Activated CD8-positive, alpha-beta memory T cell treated with anti-CD3 and anti-CD28 coated beads, Interleukin-2, amount 50 U/mL, for 1 hour (primary cell): ENCODE results near the gene ANXA1.
A peak's percentile ranks its signal among the peaks of the same experiment; 100 is the strongest.

Experiments used
- DNase-seq: peaks from one replicate; pipeline ENCODE4 v3.0.0-alpha.2; 2020; ENCODE audit errors: extremely low read depth

Gene ANXA1, protein sequence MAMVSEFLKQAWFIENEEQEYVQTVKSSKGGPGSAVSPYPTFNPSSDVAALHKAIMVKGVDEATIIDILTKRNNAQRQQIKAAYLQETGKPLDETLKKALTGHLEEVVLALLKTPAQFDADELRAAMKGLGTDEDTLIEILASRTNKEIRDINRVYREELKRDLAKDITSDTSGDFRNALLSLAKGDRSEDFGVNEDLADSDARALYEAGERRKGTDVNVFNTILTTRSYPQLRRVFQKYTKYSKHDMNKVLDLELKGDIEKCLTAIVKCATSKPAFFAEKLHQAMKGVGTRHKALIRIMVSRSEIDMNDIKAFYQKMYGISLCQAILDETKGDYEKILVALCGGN

DNA sequence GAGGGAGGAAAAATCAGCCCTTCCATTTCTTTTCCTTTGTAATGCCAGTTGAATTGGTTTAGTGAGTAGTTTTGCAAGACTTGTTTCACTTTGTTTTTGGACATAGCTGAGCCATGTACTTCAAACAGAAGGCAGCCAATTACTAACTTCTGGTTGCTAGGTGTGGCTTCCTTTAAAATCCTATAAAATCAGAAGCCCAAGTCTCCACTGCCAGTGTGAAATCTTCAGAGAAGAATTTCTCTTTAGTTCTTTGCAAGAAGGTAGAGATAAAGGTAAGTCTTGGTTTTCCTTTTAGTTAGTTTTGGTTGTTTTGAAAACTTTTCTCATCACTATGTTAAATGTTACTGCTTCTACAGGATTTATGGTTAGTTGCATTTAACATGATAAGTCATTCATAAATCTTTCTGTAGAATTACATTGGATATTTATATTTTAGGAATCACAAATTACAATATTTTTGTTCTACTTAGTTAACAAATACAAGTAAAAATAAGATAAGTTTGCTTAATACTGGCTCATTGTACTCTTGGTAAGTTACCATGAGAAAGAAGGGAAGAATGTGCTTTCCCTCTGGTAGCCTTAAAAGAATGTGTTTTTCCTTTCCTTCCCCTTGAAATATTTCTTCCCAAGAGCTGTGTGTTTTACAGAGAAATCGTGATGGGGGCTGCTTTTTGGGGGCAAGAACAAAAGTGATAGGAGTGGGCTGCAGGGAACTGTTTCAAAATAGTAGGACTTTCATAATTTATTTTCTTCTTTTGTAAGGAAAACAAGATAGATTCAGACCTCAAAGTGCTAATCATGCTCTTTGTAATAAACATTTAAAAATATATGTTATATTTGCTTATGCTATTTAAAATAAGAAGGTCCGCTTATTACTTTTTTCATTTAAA, at the start of gene ANXA1:
Gene ANXA1, plus strand, starts transcription at position 213 of the 890 bp plus-strand sequence. CDS start 6,671 bp downstream, outside the sequence.
- DNase-seq: no peak

DNA sequence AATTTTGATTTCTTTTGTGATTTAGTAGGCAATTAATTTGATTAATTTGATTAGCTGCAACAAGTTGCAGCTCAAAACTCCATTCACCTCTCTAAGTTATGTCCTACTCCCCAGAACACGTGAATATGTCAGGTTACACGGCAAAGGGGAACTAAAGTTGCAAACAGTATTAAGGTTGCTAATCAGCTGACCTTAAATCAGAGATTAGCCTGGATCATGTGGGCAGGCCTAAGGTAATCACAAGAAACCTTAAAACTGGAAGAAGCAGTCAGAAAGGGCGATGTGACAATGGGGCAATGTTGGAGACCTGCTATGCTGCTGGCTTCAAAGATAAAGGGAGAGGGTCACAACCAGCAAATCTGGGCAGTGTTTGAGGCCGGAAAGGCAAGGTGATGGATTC, 47.3 kb upstream of the ANXA1 start:
- no peak for DNase-seq

DNA sequence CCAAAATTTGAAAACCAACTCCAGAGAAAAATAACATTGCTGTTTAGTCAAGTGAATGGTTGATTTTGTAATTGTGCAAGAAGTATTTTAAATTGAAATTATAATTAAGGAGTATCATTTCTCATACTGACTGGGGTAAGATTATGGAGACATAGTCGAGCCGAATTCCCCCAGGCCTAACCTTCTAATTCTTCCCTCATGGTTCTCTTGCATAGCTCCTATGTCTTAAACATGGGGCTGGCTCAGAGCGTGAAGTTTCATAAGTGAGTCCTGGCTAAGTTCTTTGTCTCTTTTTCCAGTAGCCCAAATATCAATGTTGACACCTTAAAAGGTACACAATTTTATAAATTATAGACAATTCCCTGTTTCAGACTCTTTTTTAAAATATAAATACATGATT, 46.7 kb upstream of the ANXA1 start:
- no peak for DNase-seq

DNA sequence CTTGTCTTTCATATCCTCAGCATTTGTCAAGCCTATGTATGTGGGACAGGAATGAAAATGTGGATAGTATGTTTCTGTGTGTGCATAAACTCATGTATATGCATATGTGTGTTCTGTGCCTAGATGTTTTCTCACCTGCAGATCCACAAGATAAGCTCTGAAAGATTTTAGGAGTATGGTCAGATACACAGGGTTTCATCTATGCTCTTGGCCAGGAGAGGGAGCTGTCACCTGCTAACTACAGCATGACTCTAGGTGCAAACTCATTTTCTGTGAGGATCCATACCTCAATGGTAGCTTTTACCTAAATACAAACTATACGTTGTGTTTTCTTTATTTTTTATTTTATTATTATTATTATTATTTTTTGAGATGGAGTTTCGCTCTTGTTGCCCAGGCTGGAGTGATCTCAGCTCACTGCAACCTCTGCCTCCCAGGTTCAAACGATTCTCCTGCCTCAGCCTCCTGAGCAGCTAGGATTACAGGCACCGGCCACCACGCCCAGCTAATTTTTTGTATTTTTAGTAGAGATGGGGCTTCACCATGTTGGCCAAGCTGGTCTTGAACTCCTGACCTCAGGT, 44.1 kb upstream of the ANXA1 start:
- peak; percentile 25 for DNase-seq

DNA sequence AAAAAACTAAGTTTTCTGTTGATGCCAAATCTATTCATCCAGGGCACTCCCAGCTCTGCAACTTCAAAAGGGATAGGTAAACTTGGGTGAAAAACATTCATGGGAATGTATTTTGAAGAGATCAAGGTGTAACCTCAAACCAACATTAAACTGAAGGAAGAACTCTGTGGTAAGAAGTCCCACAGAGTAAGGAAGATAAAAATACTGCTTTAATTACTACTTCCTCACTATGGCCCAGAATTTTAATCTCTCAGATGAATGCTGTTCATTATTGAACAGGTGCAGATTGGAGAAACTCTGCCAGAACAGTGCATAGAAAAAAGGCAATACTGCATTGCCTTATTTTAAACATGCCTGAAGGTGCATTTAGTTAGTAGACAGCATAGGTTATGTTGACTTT, 37.6 kb upstream of the ANXA1 start:
- no peak for DNase-seq

DNA sequence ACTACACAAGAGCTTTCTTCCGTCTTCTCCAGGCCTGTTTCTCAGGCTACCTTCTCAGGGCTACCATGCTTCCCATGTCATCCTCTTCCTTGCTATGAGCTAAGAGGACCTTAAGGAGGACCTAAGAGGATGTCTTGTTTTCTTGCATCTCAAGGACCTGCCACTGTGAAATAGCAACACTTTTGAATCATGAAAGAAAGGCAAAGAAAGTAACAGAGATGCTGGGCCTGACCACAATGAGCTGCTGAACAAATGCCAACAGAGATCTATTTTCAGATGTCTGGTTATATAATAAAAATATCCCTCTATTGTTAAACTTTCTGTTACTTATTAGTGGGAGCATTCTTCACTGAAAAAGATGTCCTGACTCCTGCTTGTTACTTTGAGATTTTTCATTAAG, 36.7 kb upstream of the ANXA1 start:
- no peak for DNase-seq

DNA sequence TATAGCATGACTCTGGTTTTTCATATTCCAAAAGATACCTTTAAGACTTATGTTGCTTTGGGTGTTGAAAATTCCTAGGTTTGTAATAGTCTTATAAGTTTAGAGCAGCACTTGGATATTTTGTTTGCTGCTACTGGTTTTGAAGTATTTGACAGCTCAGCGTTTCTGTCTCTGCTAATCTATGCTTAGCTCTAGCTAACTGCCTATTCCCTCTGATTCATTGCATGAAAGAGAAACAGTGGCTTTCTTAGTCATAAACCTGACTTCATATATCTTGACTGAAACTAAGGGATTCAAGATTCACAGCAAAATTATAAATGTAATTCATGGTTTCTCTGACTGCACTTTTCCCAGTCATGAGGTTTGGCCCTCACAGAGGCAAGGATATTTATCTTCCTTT, 35.6 kb upstream of the ANXA1 start:
- no peak for DNase-seq

DNA sequence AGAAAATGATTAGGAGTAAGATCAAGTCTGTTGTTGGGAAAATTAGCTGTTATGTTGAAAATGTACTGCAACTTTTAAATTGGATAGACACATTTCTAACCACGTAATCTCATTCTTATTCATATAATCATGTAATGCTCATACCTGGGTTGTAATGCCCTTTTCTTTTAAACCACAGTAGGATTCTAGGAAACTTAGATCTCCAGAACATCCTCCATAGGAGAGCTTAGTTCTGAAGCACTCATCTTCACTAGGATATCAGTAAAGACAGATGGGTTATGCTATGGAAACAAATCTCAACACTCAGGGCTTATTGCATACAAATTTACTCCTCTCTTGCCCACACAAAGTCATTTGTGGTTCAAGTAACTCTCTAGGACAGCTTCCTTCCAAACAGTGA, 34.8 kb upstream of the ANXA1 start:
- DNase-seq: no peak

DNA sequence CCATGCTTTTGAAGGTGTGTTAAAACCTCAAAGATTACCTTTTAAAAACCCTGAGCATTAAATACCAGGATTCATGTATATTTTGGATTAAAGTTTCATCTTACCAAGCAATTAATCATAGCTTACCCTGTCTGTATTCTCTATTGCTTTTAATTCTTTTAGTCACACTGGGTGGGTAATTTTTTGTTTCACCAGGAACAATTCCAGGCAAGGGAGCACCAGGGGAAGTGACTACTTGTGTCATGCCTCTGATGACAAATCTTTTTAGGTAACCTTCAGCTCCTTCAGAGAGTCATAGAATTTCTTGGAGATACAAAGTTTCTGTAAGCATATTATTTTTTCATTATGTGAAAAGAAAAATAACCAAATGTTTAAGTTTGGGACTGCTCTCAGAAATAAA, 33.4 kb upstream of the ANXA1 start:
- no peak for DNase-seq

DNA sequence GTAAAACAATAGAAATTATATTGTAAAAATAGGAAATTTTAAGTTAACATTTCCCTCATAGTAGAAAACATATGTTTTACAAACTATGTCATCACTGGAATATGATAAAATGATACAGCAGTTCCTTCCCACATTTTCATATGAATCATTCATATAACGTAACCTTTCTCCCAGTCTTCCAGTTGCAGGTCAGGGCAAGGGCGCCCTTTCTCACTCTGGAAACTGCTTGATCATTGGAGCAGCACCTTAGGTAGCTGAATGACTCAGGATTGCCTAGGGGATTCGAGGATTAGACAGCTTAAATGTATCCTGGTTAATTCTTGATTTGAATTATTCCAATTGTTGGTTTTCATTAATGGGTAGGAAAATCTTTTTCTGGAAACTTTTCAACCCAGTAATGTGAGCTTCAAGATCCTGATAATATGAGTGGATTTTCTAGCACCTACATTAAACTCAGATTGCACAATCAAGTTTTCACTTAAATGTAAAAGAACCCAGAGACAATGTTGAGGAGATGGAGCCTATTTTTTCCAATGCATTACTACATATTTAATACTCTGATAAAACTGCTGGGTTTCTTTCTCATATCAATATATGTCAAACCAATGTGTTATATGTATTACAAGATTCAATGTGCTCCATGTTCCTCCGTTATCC, 32.6 kb upstream of the ANXA1 start:
- DNase-seq: no peak

DNA sequence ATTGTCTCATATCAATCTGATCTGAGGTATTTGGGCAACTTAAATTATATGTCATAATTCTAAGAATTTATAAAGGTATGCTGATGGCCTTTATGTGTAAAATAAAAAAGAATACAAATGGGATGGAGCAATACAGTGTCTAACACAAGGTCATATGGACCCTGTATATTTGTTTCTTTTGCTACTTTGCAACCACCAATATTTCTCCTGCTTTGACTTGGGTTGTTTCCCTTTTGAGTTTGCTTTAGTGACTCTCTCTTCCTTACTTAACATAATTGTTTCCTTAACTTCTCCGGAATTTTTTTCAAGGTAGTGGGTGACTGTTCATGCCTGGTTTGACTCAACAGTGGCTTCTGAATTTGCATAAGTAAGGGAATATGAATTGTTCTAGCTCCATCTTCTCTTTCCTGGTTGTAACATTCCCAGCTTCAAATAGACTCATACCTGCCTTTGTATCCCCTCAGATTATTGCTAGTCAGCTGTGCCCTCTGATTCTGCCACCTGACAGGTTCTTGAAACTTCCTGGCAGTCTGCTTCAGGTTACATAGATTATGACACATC, 30.2 kb upstream of the ANXA1 start:
- no peak for DNase-seq

DNA sequence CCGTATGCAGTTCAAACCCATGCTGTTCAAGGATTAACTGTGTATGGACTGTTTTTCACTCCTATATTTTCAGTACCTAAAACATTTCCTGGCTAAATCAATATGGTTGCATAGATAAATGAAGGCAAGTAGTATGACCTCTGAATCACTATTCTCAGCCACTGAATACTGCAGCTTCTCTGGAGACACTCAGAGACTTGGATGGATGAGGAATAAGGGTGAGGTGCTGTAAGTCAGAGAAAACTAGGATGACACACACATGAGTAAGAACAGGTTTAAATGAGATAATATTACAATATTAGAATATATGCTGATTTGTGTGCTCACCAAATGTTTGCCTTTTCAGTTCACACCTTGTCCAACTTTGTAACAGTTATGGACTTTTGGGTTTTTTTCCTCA, 26.0 kb upstream of the ANXA1 start:
- DNase-seq: no peak

DNA sequence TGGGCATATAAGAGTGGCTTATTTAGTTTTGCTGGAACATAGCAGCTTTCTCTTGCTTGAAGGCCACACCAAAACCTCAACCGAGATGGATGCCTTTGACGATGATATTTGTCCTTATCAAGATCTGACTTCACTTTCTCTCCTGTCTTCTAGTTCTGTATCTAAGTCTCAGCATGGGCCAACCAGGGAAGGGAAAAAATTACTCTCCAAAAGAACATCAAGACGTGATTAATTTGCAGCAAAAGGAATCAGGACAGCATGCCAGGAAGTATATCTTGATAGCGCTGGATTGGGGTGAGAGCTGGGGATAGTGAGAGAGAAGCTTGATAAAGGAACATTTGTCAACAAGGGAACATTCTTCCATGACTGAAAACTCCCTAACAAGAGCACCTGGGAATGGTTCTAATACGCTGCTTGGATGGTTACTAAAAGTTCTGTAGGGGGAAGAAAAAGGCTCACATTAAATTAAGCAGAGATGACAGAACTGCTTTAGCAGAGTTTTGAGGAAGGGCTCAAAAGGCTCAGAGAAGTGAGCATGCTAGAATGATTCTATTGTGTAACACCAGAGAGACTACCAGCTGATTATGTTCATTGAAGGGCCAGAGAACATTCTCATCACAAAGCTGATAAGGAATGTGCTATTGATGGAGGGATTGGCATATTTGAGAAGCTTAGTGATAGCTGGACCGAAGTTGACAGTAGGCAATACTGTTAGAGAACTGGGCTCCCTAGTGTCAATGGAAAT, 21.6 kb upstream of the ANXA1 start:
- no peak for DNase-seq

DNA sequence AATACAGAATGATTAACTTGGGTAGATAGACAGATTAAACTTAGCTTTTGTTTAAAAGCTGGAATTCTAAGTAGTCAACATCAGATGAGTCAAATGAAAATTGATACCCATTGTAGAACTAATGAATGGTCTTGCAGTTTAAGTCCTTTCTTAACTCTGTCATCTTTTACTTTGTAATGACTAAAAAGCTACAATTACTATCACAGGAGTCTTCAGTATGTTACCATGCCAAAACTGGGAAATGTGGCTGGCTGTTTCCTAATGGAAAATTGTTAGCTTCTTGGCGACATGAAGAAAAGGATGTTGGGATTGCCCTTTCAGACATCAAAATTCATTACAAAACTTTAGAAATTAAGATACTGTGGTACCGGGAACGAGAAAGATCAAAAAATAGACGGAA, 20.2 kb upstream of the ANXA1 start:
- DNase-seq: no peak

DNA sequence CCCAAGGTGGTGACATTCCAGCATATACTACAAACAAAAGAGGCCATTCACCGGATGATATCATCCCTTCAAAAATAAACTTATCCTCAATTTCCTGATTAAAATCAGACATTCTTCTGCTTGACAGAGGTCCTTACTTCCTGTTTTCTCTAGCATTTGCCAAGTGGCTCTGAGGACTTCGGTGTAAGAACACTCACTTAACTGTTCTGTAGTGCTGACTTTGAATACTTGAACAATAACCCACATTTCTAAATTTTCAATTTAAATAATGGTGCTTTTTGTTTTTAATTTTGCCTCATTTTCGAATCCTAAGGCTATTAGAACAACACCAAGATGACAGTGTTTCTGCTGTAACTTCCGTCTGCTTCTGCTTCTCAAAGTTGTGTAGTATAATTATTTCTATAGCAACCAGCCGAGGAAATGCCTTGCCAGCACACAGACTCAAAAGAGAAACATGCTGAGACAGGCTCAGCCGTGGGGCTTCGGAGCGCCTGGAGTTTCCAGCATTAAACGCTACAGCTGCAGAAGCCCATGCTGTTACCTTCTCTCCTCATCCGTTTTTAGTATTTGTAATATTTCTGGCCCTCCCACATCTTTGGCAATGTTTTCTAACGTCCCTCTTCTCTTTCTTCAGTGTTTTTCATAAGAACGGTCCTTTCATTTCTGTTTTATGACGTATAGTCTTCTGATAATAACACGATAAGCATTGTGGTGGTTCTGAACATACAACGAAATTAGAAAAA, 19.5 kb upstream of the ANXA1 start:
- peak; percentile 43 for DNase-seq

DNA sequence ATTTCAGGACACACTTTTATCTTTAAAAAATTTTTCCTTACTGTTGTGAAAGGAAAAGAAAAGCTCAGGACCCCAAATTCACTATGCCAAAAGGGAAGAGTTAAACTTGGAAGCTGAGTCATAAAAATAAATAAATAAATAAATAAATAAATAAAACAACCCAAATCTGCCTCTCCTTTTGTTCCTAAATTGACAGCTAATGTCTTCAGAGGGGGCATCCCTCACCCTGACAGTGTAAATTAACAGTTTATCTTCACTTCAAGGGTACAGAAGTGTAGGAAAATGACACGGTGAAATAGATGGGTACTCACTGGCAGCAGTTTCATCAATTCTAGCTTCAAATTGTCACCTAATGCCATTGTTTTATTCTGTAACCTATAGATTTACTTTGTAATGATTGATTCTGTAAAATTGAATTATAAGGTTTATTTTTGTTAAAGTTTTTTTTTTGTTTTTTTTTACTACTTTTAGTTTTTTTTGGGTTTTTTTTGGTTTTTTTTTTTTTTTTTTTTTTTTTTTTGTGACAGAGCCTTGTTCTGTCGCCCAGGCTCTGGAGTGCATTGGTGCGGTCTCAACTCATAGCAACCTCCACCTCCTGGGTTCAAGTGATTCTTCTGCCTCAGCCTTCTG, 18.5 kb upstream of the ANXA1 start:
- no peak for DNase-seq

DNA sequence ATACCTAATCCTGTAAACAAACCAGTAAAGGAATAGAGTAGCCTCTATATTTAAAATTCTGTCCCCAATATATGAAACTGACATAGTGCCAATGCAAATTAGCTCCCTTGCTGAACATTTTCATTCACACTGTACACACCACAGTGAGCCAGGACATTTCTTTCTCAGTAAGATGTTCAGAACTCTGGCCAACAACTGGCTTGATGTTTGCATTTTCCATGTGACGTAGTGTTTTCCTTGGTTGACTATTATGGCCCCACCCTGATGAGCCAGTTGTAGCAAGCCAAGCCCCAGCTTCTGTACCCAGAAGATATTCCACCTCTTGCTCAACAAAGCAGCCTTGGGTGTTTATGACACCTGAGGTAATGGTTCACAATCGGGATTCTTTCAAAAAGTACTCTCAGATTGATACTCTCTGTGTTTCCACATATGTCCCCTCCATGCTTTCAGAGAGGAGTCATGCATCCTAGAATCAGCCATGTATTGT, 17.7 kb upstream of the ANXA1 start:
- no peak for DNase-seq

DNA sequence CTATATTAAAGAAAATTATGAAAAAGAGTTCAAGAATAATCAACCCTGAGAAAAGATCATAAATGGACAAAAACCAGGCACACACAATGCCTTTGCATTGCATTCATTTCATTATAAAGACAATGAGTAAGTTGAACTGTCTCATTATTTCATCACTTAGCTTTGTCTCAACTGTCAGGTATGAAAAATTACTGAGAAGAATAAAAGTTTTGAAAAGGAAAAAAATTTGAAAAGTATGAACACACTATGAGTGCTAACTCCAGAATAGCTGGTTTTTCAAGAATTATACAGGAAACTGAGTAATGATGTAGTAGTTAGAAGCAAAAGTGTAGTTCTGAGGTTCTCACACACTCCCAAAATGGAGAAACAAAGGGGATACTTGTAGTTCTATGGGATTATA, 16.3 kb upstream of the ANXA1 start:
- no peak for DNase-seq

DNA sequence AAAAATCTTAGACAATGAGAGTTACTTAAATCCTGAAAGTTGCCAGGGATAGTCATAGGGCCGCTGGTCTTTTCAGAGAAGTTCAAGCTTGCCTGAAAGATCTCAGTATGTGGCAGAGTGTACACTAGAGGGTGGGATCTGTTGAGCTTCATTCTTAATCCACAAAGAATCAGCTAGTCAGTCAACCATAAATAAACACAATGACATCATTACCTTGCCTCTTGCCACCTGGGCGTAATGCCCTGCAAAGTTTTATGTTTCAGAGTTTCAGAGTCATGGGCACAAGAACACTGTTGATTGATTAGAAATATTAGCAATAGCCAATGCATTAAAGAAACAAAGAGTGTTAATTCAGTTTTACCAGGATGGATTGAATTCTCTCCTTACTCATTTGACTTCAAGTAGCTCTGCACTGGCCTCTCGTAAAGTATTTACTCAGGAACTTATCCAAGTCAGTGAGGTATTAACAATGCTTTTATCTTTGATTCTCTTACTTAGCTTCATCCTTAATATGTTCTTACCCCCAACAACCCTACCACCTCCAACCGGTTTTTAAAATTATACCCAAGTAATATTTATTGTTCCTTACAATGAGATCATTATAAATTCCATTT, 14.3 kb upstream of the ANXA1 start:
- no peak for DNase-seq
